Transverse colon (tissue), 3 donors: ENCODE data around the gene LGI1.

Experiments used
- POLR2A ChIP-seq: fragments of 450-650 bp; IDR thresholded peaks from one replicate; pipeline ENCODE4 v1.6.1; 2016; ENCODE audit warnings: antibody characterized with exemption, mild to moderate bottlenecking, moderate library complexity
- TF ChIP-seq, protein P1 (sequence below), 5 experiments: fragments of 200-600 bp in 3 of 5; fragments of 450-650 bp in 2 of 5; sonication (generic) in 3 of 5; IDR thresholded peaks; 1 replicate in 2 of 5; 2 replicates in 3 of 5; pipeline ENCODE4 v1.5.1; 2016 to 2017; ENCODE audit warnings: antibody characterized with exemption in 5 of 5, inconsistent platforms in 3 of 5, mild to moderate bottlenecking in 2 of 5, moderate library complexity in 1 of 5

DNA sequence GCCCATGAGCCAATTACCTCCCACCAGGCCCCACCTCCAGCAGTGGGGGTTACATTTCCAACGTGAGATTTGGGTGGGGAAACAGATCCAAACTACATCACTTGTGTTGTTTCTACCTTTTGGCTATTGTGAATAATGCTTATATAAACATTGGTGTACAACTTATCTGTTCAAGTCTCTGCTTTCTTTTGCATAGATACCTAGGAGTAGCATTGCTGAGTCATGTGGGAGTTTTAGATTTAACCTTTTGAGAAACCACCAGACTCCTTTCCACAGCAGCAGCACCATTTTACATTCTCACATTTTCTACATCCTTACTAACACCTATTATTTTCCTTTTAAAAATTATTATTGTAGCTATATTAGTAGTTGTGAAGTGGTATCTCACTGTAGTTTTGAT lies 41.0 kb upstream of the LGI1 start:
- TF ChIP-seq, protein P1, sequence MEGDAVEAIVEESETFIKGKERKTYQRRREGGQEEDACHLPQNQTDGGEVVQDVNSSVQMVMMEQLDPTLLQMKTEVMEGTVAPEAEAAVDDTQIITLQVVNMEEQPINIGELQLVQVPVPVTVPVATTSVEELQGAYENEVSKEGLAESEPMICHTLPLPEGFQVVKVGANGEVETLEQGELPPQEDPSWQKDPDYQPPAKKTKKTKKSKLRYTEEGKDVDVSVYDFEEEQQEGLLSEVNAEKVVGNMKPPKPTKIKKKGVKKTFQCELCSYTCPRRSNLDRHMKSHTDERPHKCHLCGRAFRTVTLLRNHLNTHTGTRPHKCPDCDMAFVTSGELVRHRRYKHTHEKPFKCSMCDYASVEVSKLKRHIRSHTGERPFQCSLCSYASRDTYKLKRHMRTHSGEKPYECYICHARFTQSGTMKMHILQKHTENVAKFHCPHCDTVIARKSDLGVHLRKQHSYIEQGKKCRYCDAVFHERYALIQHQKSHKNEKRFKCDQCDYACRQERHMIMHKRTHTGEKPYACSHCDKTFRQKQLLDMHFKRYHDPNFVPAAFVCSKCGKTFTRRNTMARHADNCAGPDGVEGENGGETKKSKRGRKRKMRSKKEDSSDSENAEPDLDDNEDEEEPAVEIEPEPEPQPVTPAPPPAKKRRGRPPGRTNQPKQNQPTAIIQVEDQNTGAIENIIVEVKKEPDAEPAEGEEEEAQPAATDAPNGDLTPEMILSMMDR (IDR thresholded peaks at IDR 0.05) = no peak
- TF ChIP-seq POLR2A = no peak
